HL-60/S4 treated with phorbol 12-myristate 13-acetate at 8.2 ng/mL for 4 days and 3 days (cell line): ENCODE measurements around the gene CPAMD8.
"Not testable (repeated sequence)": the region's sequence is repeated elsewhere in the genome, so short reads cannot be mapped to it uniquely, and the experiment has no call there.

ENCODE experiments used
- in situ Hi-C: fragments of 300-500 bp; cut with MboI; formaldehyde crosslinking; loops from 2 replicates; pipeline ENCODE4 v1.15.0; 2022; ENCODE audit warnings: low sequenced_read_pairs

CPAMD8 gene

DNA sequence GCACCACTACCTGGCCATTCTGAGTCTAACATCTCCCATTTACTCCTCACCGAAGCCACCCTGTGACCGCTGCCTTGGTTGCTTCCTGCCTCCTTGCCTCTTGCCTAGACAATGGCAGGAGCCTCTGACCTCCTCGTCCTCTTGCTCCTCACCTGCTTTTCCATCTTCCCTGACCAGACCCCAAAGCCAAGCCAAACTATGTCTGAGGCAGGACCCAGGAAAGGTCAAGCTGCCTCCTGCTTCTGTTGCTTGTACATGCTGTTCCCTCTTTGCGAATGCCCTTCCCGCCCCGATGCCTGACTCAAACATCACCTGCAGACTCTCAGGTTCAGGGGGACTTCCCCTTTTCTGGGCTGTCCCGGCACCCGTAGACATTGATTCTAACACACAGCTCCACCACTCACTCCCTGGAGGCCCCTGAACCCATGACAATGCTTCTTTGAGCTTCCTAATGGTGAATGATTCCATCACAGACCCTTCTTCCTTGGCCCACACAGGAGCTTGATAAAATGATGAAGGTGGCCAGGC lies 77.0 kb downstream of the CPAMD8 start:
- in situ Hi-C loops = no loop called here

DNA sequence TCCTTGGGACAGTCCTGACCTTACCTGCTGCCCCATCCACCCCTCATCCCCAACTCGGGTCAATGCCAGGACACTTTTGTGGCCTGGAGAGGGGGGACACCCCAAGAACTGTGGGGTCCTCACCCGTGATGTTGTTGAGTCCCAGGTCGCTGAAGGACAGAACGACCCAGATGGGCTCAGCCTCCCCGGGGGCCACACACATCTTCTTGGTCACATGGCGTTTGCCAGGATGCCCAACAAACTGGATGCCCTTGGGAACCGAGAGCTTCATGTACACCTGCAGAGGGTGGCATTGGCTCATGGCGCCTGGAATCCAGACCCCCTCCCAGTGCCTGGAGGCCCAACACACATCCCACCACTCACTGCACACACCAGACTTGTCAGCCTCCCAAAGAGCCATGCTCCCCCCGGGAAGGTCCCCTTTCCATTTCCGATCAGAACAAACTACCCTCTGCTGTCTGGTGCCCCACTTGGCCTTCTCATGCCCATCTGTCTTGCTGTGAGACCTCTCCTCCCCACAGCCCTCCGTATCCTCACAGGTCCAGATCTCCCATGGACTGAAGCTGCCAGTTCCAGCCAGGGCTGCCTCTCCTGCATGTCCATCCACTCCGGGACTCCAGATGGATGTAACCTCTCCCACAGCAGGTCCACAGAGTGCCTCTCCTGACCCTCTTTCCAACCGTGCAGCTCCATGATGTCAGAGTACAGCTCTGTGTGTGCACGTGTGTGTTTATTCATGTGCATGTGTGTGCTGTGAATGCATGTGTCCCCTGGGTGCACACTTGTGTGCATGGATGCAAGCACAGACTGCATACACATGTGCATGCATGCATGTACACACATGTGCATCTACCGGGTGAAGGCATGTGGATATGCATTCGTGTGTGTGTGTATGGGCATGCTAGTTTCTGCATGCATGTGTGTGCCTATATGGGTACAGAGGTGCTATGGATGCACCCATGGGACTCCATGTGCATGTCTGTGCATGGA lies 79.4 kb downstream of the CPAMD8 start:
- in situ Hi-C loops = no loop called here

GRCh38 chr19:16945762-16946465 lies 80.7 kb downstream of the CPAMD8 start:
- in situ Hi-C loops = no loop called here

- in situ Hi-C loops = no loop called here
Measured at GRCh38 chr19:16945364-16945714, 81.3 kb downstream of the CPAMD8 start.

- in situ Hi-C loops = no loop called here
Measured at GRCh38 chr19:16944626-16945363, 81.8 kb downstream of the CPAMD8 start.

GRCh38 chr19:16943942-16944625 lies 82.5 kb downstream of the CPAMD8 start:
- in situ Hi-C loops = no loop called here

- in situ Hi-C loops = not testable (repeated sequence)
Measured at GRCh38 chr19:16943090-16943489, 83.5 kb downstream of the CPAMD8 start.

DNA sequence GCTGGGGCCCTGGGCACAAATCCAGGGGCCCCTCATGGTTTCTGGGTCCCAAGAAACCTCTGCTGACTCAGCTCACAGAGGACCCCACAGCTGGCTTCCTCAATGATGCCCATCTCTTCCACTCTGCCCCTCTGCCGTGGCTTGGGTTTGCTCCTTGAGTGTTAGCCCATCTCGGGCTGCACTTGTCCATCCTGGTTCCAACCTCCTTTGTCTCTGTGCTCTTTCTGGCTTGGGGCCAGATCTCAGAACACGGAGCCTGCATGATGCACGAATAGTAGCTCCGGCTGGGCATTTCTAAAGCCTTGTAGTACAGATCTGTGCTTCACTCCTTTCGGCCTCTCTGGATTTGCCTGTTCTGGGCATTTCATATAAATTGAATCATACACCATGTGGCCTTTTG lies 84.0 kb downstream of the CPAMD8 start:
- in situ Hi-C loops = no loop called here

DNA sequence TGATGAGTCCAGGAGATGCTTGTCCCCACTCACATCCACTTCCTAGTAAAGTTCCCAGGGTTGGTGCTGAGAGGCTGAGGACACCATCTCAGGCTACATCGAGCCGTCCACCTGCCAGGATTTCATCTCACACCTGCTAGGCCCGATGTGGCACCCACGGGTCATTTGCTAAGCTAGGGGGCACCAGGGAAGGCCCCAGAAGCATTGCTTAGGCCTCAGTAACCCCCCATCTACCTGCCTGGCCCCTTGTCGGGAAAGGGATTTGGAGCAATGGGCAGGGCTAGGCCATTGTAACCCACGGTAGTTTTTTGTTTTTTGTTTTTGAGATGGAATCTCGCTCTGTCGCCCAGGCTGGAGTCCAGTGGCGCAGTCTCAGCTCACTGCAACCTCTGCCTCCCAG lies 86.0 kb downstream of the CPAMD8 start:
- in situ Hi-C loops = no loop called here

- in situ Hi-C loops = not testable (repeated sequence)
Measured at GRCh38 chr19:16940063-16940462, 86.5 kb downstream of the CPAMD8 start.

- in situ Hi-C loops = no loop called here
Measured at GRCh38 chr19:16938211-16938610, 88.4 kb downstream of the CPAMD8 start.

DNA sequence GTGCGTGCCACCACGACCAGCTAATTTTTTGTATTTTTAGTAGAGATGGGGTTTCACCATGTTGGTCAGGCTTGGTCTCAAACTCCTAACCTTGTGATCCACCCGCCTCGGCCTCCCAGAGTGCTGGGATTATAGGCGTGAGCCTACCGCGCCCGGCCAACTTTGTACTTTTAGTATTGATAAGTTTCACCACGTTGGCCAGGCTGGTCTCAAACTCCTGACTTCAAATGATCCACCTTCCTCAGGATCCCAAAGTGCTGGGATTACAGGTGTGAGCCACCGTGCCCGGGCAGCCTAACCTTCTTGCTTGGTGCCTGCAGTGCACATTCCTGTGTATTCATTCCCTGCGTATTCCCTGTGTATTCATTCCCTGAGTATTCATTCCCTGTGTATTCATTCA lies 88.8 kb downstream of the CPAMD8 start:
- in situ Hi-C loops = not testable (repeated sequence)

- in situ Hi-C loops = no loop called here
Measured at GRCh38 chr19:16936901-16937300, 89.7 kb downstream of the CPAMD8 start.

DNA sequence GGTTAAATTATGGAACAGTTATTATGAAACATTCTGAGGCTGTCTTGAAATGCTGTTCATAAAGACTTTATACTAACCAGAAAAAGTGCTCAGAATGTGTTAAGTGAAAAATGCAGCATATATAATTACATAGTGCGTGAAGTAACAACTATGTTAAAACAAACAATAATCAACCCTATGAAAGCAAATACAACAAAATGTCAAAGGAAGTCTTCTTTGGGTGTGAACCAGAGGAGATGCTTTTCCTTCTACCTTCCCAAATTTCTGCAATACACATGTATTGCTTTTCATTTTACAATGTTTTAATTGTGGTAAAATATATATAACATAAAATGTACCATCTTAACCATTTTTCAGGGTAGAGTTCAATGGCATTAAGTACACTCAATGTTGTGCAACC lies 92.1 kb downstream of the CPAMD8 start:
- in situ Hi-C loops = no loop called here

- in situ Hi-C loops = no loop called here
Measured at GRCh38 chr19:16931306-16931705, 95.3 kb downstream of the CPAMD8 start.

DNA sequence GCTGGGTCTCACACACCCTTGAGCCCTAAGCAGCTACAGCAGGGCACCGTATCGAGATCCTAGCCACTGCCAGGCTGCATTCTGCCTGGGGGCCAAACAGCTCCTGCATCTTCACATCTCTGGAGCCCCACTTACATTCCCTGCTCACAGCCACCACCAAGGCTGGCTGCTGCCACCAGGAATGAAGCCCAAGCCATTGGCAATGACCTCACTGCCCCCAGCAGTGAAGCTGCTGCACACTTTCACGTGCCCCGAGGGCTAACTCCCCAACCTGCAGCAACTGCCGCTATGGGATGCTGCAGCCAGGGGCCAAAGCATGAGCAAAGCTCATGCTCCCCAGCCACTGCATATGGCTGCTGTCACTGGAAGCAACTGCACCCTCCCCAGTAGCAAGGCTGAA lies 95.9 kb downstream of the CPAMD8 start:
- in situ Hi-C loops = no loop called here

GRCh38 chr19:16928916-16929315 lies 97.7 kb downstream of the CPAMD8 start:
- in situ Hi-C loops = no loop called here

DNA sequence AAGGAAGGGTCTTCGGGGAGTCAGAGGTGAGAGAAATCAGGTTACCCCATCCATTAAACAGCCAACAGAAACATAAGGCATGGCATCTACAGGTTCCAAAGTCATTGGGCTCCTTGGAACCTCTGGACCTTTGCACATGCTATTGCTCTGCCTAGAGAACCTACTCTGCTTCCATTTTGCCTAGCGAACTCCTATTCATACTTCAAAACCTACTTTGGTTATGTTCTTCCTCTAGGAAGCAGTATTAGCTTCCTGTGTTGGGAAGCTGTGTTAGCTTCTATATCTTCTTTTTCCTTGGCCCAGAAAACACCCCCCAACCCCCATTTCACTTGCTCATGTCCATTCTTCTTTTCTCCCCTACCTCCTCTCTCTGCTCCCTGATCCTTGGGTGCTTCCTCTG lies 98.3 kb downstream of the CPAMD8 start:
- in situ Hi-C loops = no loop called here

GRCh38 chr19:16927883-16928282 lies 98.7 kb downstream of the CPAMD8 start:
- in situ Hi-C loops = no loop called here

GRCh38 chr19:16922949-16923348 lies 103.7 kb downstream of the CPAMD8 start:
- in situ Hi-C loops = no loop called here

- in situ Hi-C loops = no loop called here
Measured at GRCh38 chr19:16922592-16922934, 104.0 kb downstream of the CPAMD8 start.
